Fibroblast of skin of left biceps (primary cell): Measurements from ENCODE around the gene CYP4A11.
"Not testable (repeated sequence)": the region's sequence is repeated elsewhere in the genome, so short reads cannot be mapped to it uniquely, and the experiment has no call there.

Experiments
- DNase-seq, 2 experiments: peaks; one replicate each; pipeline ENCODE4 v3.0.0-alpha.2; 2013; ENCODE audit warnings: low read depth in 2 of 2

Gene CYP4A11, protein sequence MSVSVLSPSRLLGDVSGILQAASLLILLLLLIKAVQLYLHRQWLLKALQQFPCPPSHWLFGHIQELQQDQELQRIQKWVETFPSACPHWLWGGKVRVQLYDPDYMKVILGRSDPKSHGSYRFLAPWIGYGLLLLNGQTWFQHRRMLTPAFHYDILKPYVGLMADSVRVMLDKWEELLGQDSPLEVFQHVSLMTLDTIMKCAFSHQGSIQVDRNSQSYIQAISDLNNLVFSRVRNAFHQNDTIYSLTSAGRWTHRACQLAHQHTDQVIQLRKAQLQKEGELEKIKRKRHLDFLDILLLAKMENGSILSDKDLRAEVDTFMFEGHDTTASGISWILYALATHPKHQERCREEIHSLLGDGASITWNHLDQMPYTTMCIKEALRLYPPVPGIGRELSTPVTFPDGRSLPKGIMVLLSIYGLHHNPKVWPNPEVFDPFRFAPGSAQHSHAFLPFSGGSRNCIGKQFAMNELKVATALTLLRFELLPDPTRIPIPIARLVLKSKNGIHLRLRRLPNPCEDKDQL

GRCh38 chr1:46941135-46941694 lies at the start of gene CYP4A11:
TSS of gene CYP4A11 (minus strand) at chr1:46941476. CDS start at chr1:46941433, 43 bp downstream.
- no peak for DNase-seq

GRCh38 chr1:46990541-46990940 lies 49.3 kb upstream of the CYP4A11 start:
- not testable (repeated sequence) for DNase-seq

GRCh38 chr1:46983830-46984586 lies 42.7 kb upstream of the CYP4A11 start:
- no peak for DNase-seq

DNA sequence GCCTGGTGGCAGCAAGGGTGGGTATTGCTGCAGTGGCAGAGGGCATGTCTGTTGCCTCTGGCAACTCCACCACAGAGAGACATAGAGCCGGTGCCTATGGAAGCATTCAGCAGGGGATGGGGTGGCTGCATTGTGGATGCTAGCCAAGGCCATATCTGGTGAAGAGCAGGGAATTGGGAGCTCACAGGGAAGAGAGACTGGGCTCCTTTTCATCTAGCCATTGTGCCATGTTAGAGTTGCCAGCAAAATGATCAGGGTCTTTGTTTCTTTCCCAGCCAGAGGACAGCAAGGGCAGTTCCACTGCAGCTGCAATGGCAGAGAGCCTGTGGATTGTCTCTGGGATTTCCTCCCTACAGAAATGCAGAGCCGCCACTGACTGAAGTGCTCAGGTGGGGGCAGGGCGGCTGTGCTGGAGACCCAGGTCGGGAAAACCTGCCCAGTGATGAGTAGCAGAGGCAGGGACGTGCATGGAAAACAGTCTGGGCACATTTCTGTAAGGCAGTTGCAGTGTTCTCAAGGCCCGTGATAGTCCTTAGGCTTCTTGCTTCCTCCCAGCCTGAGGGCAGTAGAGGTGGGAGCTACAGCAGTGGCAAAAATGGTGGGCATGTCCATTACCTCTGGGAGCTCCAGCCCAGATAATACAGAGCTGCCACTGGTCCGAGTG lies 42.0 kb upstream of the CYP4A11 start:
- no peak for DNase-seq

DNA sequence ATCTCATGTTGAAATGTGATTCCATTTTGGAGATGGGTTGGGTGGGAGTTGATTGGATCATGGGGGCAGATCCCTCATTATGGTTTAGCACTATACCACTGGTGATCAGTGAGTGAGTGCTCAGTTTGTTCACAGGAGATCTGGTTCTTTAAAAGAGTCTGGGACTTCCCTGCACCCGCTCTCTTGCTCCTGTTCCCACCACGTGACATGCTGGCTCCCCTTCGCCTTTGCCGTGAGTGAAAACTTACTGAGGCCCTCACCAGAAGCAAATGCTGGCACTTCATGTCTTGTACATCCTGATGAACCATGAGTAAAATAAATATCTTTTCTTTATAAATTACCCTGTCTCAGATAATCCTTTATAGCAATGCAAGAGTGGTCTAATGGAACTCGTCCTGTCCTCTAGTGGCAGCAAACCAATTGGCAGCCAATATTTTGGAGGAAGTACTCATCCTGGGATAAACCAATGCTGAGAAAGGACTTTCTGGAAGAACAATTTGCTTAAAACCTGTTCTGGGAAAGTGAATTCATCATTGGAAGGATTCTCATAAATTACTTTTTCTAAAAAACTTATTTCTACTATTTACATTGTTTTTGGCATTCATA lies 27.8 kb upstream of the CYP4A11 start:
- no peak for DNase-seq

- not testable (repeated sequence) for DNase-seq
Measured at GRCh38 chr1:46962272-46962671, 21.0 kb upstream of the CYP4A11 start.

DNA sequence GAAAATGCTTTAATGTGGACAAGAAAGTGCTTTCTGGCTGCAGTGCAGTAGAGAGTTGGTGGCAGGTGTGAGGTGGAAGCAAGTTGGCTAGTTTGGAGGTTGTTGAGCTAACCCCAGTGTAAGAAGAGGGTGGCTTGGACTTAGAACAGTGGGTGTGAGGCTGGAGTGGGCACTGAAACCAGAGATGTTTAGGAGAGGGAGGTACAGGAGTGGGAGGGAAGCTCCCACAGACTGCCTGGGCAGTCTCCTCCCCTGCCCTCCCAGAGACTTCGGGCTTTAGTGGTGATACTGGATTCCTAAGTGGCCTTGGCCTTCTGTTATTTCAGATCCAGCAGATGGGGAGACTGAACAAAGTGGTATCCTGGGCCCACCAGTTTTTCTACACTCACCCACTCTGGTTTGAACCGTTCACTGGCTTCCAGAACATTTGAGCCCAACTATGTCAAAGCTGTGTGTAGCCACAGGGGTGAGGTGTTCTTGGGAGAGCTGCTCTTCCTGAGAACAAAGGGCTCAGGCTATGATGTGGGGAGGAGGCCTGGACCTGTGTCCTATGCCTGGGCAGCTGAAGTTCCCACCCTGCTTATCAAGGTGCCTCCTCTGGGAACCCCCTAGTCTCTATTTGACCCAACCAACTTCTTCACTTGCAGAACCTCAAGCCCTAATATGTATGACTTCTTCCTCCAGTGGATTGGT lies 19.9 kb upstream of the CYP4A11 start:
- DNase-seq = no peak

GRCh38 chr1:46960250-46960649 lies 19.0 kb upstream of the CYP4A11 start:
- no peak for DNase-seq

GRCh38 chr1:46955116-46955515 lies 13.8 kb upstream of the CYP4A11 start:
- DNase-seq = not testable (repeated sequence)

DNA sequence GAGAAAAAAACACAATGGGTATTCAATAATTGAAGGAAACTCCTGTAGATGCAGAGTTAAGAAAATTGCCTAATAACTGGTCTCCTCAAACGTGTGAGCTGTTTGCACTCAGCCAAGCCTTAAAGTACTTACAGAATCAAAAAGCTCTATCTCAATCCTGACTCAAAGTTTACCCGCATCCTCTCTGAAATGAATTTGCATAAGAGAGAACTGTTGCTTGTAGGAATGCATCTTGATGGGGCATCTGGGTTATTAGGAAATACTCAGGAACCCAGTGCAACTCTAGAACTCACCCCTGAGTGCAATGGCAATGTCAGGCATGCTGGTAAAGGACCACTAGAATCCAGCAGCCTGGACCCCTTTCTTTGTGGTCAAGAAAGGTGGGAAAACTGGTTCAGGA lies 12.6 kb upstream of the CYP4A11 start:
- DNase-seq = not testable (repeated sequence)

DNA sequence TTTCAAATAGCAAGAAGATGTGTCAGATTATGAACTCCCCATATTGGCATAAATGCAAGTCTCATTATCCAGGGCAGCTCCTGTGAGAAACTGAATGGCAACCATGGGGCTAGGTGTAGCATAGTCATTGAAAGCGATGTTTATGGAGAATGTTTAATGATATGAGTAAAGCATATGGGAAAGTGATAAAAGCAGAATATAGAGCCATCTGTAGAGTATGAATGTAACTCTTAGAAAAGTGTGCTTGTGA lies 8.1 kb upstream of the CYP4A11 start:
- DNase-seq = not testable (repeated sequence)

- DNase-seq = no peak
Measured at GRCh38 chr1:46948629-46949416, 7.5 kb upstream of the CYP4A11 start.

GRCh38 chr1:46947706-46948105 lies 6.4 kb upstream of the CYP4A11 start:
- DNase-seq = not testable (repeated sequence)

DNA sequence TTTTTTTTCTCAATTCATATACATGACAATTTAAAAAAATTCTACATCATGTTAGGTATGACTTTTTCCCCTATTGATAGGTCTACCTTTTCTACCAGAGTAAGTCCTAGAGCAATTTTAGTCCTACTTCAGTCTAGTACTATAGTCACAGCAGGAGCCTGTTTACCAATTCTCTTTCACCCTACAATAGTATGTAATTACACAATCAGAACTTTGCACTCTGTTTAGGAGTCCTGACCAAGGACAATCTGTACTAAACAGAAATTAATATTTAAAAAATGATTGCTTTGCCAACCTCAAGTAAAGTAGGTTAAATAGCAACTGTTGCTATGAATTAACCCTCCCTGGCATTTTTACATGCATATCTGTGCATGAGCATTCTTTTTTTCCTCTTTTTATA lies 810 bp upstream of the CYP4A11 start:
- no peak for DNase-seq

- no peak for DNase-seq
Measured at GRCh38 chr1:46940307-46940706, 969 bp downstream of the CYP4A11 start.

- no peak for DNase-seq
Measured at GRCh38 chr1:46937270-46937669, 4.0 kb downstream of the CYP4A11 start.

DNA sequence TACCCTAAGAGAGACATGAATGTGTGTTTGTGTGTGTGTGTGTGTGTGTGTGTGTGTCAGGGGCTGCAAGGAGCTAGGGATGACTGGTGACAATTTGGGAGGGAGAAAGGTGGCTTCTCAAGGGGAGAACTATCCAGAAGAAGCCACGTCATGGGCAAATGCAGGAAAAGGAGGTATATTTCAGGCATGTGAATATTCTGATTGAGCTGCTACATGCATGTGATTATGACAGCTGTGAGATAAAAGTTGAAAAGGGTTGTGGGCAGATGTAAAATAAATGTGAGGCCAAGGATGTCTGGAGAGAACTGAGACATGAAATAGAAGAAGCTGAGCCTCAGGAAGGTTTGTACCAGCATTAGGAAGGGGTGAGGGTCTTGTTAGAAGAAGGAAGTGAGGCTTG lies 4.5 kb downstream of the CYP4A11 start:
- no peak for DNase-seq

DNA sequence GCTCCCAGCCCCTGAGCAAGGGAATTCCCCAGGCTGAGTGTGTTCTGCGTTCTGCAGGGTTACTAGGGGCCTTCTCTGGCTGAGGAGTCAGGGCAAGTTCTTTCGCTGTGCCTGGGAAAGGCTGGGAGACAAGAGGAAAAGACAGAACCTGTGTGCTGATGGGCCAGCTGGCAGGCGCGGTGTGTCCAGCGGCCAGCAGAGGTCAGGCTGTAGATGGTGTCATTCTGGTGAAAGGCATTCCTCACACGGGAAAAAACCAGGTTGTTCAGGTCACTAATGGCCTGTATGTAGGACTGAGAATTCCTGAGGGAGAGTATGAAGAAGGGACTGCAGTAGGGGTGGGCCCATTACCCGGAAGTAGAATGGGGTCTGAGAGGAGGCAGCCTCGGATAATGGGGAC lies 6.4 kb downstream of the CYP4A11 start:
- DNase-seq = not testable (repeated sequence)

DNA sequence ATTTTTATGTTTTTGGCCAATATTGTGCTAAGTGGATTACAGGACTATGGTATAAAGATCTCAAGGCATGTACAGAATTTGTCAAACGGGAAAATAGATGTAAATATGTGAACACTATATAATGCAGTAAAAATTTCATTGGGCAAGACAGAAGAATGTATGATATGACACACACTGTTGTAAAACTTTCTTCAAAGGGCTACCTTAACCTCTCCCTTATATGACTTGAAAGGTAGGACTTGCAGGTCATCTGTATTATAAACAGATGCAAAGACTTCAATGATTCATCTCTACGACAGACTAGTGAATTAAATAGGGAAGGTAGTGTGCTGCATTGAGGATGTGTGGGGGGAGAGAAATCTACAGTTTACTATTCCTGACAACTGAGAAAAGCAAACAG lies 9.3 kb downstream of the CYP4A11 start:
- not testable (repeated sequence) for DNase-seq

DNA sequence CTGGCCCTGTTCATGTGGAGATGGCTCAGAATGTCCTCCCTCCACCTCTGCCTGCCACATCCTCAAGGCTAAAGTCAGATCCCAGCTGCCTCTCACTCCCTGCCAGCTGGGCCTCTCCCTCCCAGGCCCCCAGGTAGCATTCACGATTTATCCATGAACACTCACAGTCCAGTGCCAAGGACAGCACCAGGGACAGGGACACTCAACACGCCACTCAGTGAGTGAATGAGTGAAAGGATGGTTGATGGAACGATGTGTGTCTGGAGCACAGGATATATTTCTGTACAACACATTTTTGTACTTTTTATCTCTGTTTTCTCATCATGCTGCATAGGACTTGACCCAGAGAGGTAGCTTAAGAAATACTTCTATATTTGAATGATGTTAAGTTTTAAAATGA lies 10.1 kb downstream of the CYP4A11 start:
- DNase-seq = no peak
